SK-N-SH (cell line): ENCODE data around the gene RPGR. TPM values are rescaled to one million over a fixed set of nuclear protein-coding genes. Genes with fewer than 3 reads are reported as not detected.

Experiments
- CTCF ChIA-PET: fragments of 300-600, 350-600 bp; formaldehyde crosslinking; extraction: SDS; loops from one replicate; lab custom pipeline; 2021; lab: Yijun Ruan, JAX
- POLR2A ChIA-PET: fragments of 350-600 bp; sonication (Branson Sonifier 250); formaldehyde crosslinking; extraction: SDS; loops from one replicate; lab custom pipeline; 2020; ENCODE audit warnings: antibody characterized with exemption, inconsistent platforms; lab: Yijun Ruan, JAX
- DNase-seq: peaks from one replicate; pipeline ENCODE4 v3.0.0; 2012
- H2AFZ ChIP-seq: fragments of 200-600 bp; sonication (generic); 2 replicates; pipeline ENCODE4 v1.8.1; 2016; ENCODE audit warnings: antibody characterized with exemption, mild to moderate bottlenecking, low read depth
- H3F3A ChIP-seq: fragments of 200-600 bp; sonication (generic); replicated peaks from 2 replicates; pipeline ENCODE3; 2016; ENCODE audit warnings: antibody characterized with exemption, mild to moderate bottlenecking; ENCODE audit not compliant: insufficient read depth
- H3K27ac ChIP-seq, 2 experiments: fragments of 200-500 bp in 1 of 2; fragments of 200-600 bp in 1 of 2; sonication (Bioruptor generic) in 1 of 2; sonication (generic), shearing (Covaris generic) in 1 of 2; 2 replicates each; pipeline versions ENCODE4 v1.5.1 to v1.6.1; 2014 to 2016; ENCODE audit warnings: low read depth in 2 of 2, inconsistent platforms in 1 of 2, low read length in 1 of 2, mild to moderate bottlenecking in 1 of 2, mixed read lengths in 1 of 2
- H3K27me3 ChIP-seq: fragments of 200-600 bp; sonication (generic), shearing (Covaris generic); 2 replicates; pipeline ENCODE4 v1.6.1; 2016; ENCODE audit warnings: mixed run types; ENCODE audit not compliant: insufficient read depth
- H3K36me3 ChIP-seq, 2 experiments: fragments of 200-500 bp in 1 of 2; fragments of 200-600 bp in 1 of 2; sonication (Bioruptor generic) in 1 of 2; sonication (generic) in 1 of 2; replicated peaks in 1 of 2; 2 replicates each; pipeline versions ENCODE3 to v1.5.1; 2014 to 2016; ENCODE audit warnings: low read length in 1 of 2, mild to moderate bottlenecking in 1 of 2; ENCODE audit not compliant: insufficient read depth in 2 of 2, control insufficient read depth in 1 of 2
- H3K4me1 ChIP-seq, 2 experiments: fragments of 200-500 bp in 1 of 2; fragments of 200-600 bp in 1 of 2; sonication (Bioruptor generic) in 1 of 2; sonication (generic), shearing (Covaris generic) in 1 of 2; 2 replicates each; pipeline versions ENCODE4 v1.5.1 to v1.6.1; 2014 to 2016; ENCODE audit warnings: low read depth in 1 of 2, low read length in 1 of 2, mixed run types in 1 of 2; ENCODE audit not compliant: insufficient read depth in 2 of 2, control insufficient read depth in 1 of 2
- H3K4me2 ChIP-seq: fragments of 200-600 bp; sonication (generic), shearing (Covaris generic); 2 replicates; pipeline ENCODE4 v1.6.1; 2017; ENCODE audit warnings: mixed run types
- H3K4me3 ChIP-seq, 2 experiments: fragments of 200-500 bp in 1 of 2; fragments of 200-600 bp in 1 of 2; sonication (Bioruptor generic) in 1 of 2; sonication (generic), shearing (Covaris generic) in 1 of 2; 2 replicates each; pipeline versions ENCODE4 v1.5.1 to v1.8.1; 2014 to 2016; ENCODE audit warnings: low read depth in 2 of 2, inconsistent platforms in 1 of 2, low read length in 1 of 2, mild to moderate bottlenecking in 1 of 2, mixed read lengths in 1 of 2, moderate library complexity in 1 of 2
- H3K79me2 ChIP-seq: fragments of 200-600 bp; sonication (generic); 2 replicates; pipeline ENCODE4 v1.8.1; 2017; ENCODE audit warnings: mild to moderate bottlenecking; ENCODE audit not compliant: insufficient read depth
- H3K9ac ChIP-seq: fragments of 200-600 bp; sonication (generic); 2 replicates; pipeline ENCODE4 v1.6.1; 2017; ENCODE audit warnings: mixed run types
- H3K9me2 ChIP-seq: fragments of 200-600 bp; sonication (generic); 2 replicates; pipeline ENCODE4 v1.6.1; 2017; ENCODE audit warnings: mixed run types
- H3K9me3 ChIP-seq: fragments of 200-600 bp; sonication (generic); 2 replicates; pipeline ENCODE4 v1.6.1; 2017; ENCODE audit warnings: mixed run types, mild to moderate bottlenecking, moderate library complexity
- H4K20me1 ChIP-seq: fragments of 200-600 bp; sonication (generic); 2 replicates; pipeline ENCODE4 v1.6.1; 2017; ENCODE audit warnings: mild to moderate bottlenecking, mixed run types; ENCODE audit not compliant: insufficient read depth
- CHD2 ChIP-seq: fragments of 150-350 bp; IDR thresholded peaks from 2 replicates; pipeline ENCODE4 v1.6.1; 2018; ENCODE audit warnings: low read length; ENCODE audit not compliant: partially characterized antibody
- CTCF ChIP-seq: fragments of 200-600 bp; sonication (generic); IDR thresholded peaks from 2 replicates; pipeline ENCODE4 v1.6.1; 2017; ENCODE audit warnings: antibody characterized with exemption, mild to moderate bottlenecking, moderate library complexity
- EZH2phosphoT487 ChIP-seq: fragments of 200-600 bp; sonication (generic); IDR thresholded peaks from 2 replicates; pipeline ENCODE4 v1.6.1; 2017; ENCODE audit warnings: low read depth, mixed run types, mild to moderate bottlenecking, antibody characterized with exemption, moderate library complexity, borderline replicate concordance
- GATA2 ChIP-seq: sonication (generic); formaldehyde crosslinking; IDR thresholded peaks from 2 replicates; pipeline ENCODE4 v1.5.0; 2020; ENCODE audit warnings: mild to moderate bottlenecking, missing genetic modification reagents
- IRF3 ChIP-seq: fragments of 150-350 bp; IDR thresholded peaks from 2 replicates; pipeline ENCODE4 v1.6.1; 2016; ENCODE audit warnings: mild to moderate bottlenecking, low read depth, low read length
- JUND ChIP-seq: IDR thresholded peaks from 2 replicates; pipeline ENCODE4 v1.4.0; 2012
- PBX3 ChIP-seq: IDR thresholded peaks from 2 replicates; pipeline ENCODE4; 2012
- RCOR1 ChIP-seq: fragments of 150-350 bp; IDR thresholded peaks from 2 replicates; pipeline ENCODE4 v1.6.1; 2017; ENCODE audit warnings: antibody characterized with exemption, low read length
- SMC3 ChIP-seq: IDR thresholded peaks from 2 replicates; pipeline ENCODE4 v1.6.1; 2012; ENCODE audit warnings: low read depth, low read length, improper control_type of control experiment
- TCF12 ChIP-seq: IDR thresholded peaks from 2 replicates; pipeline ENCODE4 v1.4.0; 2012
- TEAD4 ChIP-seq: IDR thresholded peaks from 2 replicates; pipeline ENCODE4 v1.4.0; 2012; ENCODE audit warnings: mild to moderate bottlenecking, borderline replicate concordance; ENCODE audit not compliant: insufficient read depth
- YY1 ChIP-seq: IDR thresholded peaks from 2 replicates; pipeline ENCODE4 v1.4.0; 2012; ENCODE audit warnings: low read depth, mild to moderate bottlenecking
- WGBS: methylation state at CpG from one replicate; pipeline ENCODE4 v1.1.6; 2017; ENCODE audit warnings: low lambda C conversion rate; 5-methylcytosine and 5-hydroxymethylcytosine counted together
- polyA plus RNA-seq, 3 experiments: library from polyadenylated mRNA; depleted of rRNA; stranded (reverse); fragments of >200 nt; gene quantifications; 2 replicates each; pipeline ENCODE4 v1.2.3, GENCODE V29; 2012
- TF ChIP-seq, protein P1 (sequence below): IDR thresholded peaks from 2 replicates; pipeline ENCODE4 v1.4.0; 2012; ENCODE audit warnings: low read depth

RPGR gene
- polyA plus RNA-seq, 1 of the 3 experiments (the other 2 are of a cell fraction), result 1.2 TPM

GRCh38 chrX:38268011-38268410 lies 59.3 kb downstream of the RPGR start:
- ChIA-PET CTCF (interaction anchor here (0.9 to 1.4 kb wide), 2 partner anchors 19 to 59 kb away, joined by 4 read pairs; partner anchors contain the start of gene RPGR), POLR2A (no interaction called here)
- no peak overlapping the region for H3K27ac ChIP-seq
- no peak overlapping the region for H2AFZ ChIP-seq
- H3K79me2 ChIP-seq, result no peaks in the 10 kb centered on the region
- H3K9ac ChIP-seq, result no peak overlapping the region
- H3K36me3 ChIP-seq, result no peaks in the 10 kb centered on the region
- H3K4me1 ChIP-seq, result no peaks in the 10 kb centered on the region; a peak in 1 of 4 replicates
- WGBS, result 50% methylated on average over 3 of the region's 3 CpGs
- DNase-seq, result no peak
- no peaks in the 10 kb centered on the region for H3K9me3 ChIP-seq
- no peak overlapping the region for H3K4me2 ChIP-seq
- no peaks in the 10 kb centered on the region for H3F3A ChIP-seq
- H3K9me2 ChIP-seq, result no peaks in the 10 kb centered on the region
- no peak overlapping the region for H3K4me3 ChIP-seq
- H3K27me3 ChIP-seq, result no peaks in the 10 kb centered on the region; the same call in 1 of the 2 replicates
- no peak for TF ChIP-seq SMC3
- TF ChIP-seq YY1, result no peak
- no peak for TF ChIP-seq RCOR1
- H4K20me1 ChIP-seq, result no peaks in the 10 kb centered on the region

GRCh38 chrX:38262715-38263620 lies 64.3 kb downstream of the RPGR start:
- no peaks in the 10 kb centered on the region for H3K9me2 ChIP-seq
- CTCF ChIA-PET, result interaction anchor here (0.7 to 1.4 kb wide), 2 partner anchors 14 to 19 kb away, joined by 3 read pairs; no protein-coding TSS in a partner anchor
- H3K27me3 ChIP-seq, result no peaks in the 10 kb centered on the region; the same call in 1 of the 2 replicates
- H3K27ac ChIP-seq, result no peak overlapping the region; a peak in 1 of 4 replicates
- H3K9me3 ChIP-seq, result no peaks in the 10 kb centered on the region
- POLR2A ChIA-PET, result no interaction called here
- no peak for DNase-seq
- H3K9ac ChIP-seq, result no peak overlapping the region
- 0 out of 2 replicates have a peak, but pooled peaks have one; percentile 3 for TF ChIP-seq TCF12
- TF ChIP-seq CTCF, result no peak
- no peak overlapping the region for H3K4me3 ChIP-seq
- H4K20me1 ChIP-seq, result no peaks in the 10 kb centered on the region
- no peaks in the 10 kb centered on the region for H3F3A ChIP-seq
- no peaks in the 10 kb centered on the region for H3K4me1 ChIP-seq
- WGBS, result 80% methylated on average over 9 of the region's 9 CpGs
- H3K36me3 ChIP-seq, result no peaks in the 10 kb centered on the region
- H3K79me2 ChIP-seq, result no peaks in the 10 kb centered on the region
- no peak overlapping the region for H2AFZ ChIP-seq
- no peak overlapping the region for H3K4me2 ChIP-seq

GRCh38 chrX:38260231-38260630 lies 67.1 kb downstream of the RPGR start:
- H3K4me1 ChIP-seq, result no peaks in the 10 kb centered on the region
- no peaks in the 10 kb centered on the region for H3K79me2 ChIP-seq
- POLR2A ChIA-PET, result no interaction called here
- H3K4me3 ChIP-seq, result no peak overlapping the region; a peak in 1 of 4 replicates
- WGBS, result 14% methylated on average over 4 of the region's 4 CpGs
- no peaks in the 10 kb centered on the region for H3K36me3 ChIP-seq
- no peaks in the 10 kb centered on the region for H3K9me3 ChIP-seq
- no peak overlapping the region for H3K27ac ChIP-seq
- no peaks in the 10 kb centered on the region for H3K9me2 ChIP-seq
- no peaks in the 10 kb centered on the region for H3K27me3 ChIP-seq
- no peak overlapping the region for H3K9ac ChIP-seq
- no peaks in the 10 kb centered on the region for H4K20me1 ChIP-seq
- no peak overlapping the region for H3K4me2 ChIP-seq
- CTCF ChIA-PET, result interaction anchor here (0.7 to 1.3 kb wide), 2 partner anchors 10 to 28 kb away, joined by 3 read pairs; no protein-coding TSS in a partner anchor
- peak; percentile 44 for DNase-seq
- H3F3A ChIP-seq, result no peaks in the 10 kb centered on the region
- H2AFZ ChIP-seq, result no peak overlapping the region
- TF ChIP-seq SMC3, result peak; percentile 1; the same call in 1 of the 2 replicates
- TF ChIP-seq EZH2phosphoT487, result no peak
- no peak for TF ChIP-seq CHD2
- TF ChIP-seq JUND, result no peak
- TF ChIP-seq, protein P1, sequence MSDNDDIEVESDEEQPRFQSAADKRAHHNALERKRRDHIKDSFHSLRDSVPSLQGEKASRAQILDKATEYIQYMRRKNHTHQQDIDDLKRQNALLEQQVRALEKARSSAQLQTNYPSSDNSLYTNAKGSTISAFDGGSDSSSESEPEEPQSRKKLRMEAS, result no peak
- TF ChIP-seq GATA2 (CRISPR knock-in tag), result no peak
- TF ChIP-seq PBX3, result no peak
- TF ChIP-seq CTCF, result peak; percentile 56
- no peak for TF ChIP-seq IRF3
- TF ChIP-seq TEAD4, result no peak
